Endothelial cell (in vitro differentiated cells): ENCODE measurements around the gene JAKMIP2. TPM values are rescaled to one million over a fixed set of nuclear protein-coding genes. Genes with fewer than 3 reads are reported as not detected.

Experiments
- DNase-seq: peaks from one replicate; pipeline ENCODE4 v3.0.0; 2021; ENCODE audit warnings: low spot score
- H3K27ac Mint-ChIP-seq: one replicate; pipeline ENCODE4 v1.8.0; 2021; ENCODE audit warnings: mixed read lengths, inconsistent platforms; ENCODE audit not compliant: unreplicated experiment
- H3K27me3 Mint-ChIP-seq: one replicate; pipeline ENCODE4 v1.8.0; 2021; ENCODE audit warnings: mild to moderate bottlenecking, moderate library complexity, mixed read lengths, inconsistent platforms; ENCODE audit not compliant: unreplicated experiment
- H3K36me3 Mint-ChIP-seq: one replicate; pipeline ENCODE4 v1.8.0; 2021; ENCODE audit warnings: mild to moderate bottlenecking, low read depth, mixed read lengths, inconsistent platforms; ENCODE audit not compliant: unreplicated experiment
- H3K4me1 Mint-ChIP-seq: one replicate; pipeline ENCODE4 v1.8.0; 2021; ENCODE audit warnings: mild to moderate bottlenecking, mixed read lengths, inconsistent platforms; ENCODE audit not compliant: unreplicated experiment
- H3K4me3 Mint-ChIP-seq: one replicate; pipeline ENCODE4 v1.8.0; 2021; ENCODE audit warnings: mild to moderate bottlenecking, mixed read lengths, inconsistent platforms; ENCODE audit not compliant: unreplicated experiment
- H3K9me3 Mint-ChIP-seq: one replicate; pipeline ENCODE4 v1.8.0; 2021; ENCODE audit warnings: mixed read lengths, inconsistent platforms; ENCODE audit not compliant: unreplicated experiment
- total RNA-seq: library from RNA; stranded (reverse); fragmentation: NEBNext Ultra II Directional; extraction: Animal tissue kit (Norgen Biotek cat#: 25700); gene quantifications from one replicate; pipeline ENCODE4 v1.2.1, GENCODE V29; 2021; ENCODE audit not compliant: unreplicated experiment
- TF ChIP-seq, protein P1 (sequence below): fragments of 200-600 bp; sonication (generic); IDR thresholded peaks from one replicate; pipeline ENCODE4 v1.5.0; 2021; ENCODE audit warnings: antibody characterized with exemption; ENCODE audit not compliant: unreplicated experiment

The JAKMIP2 gene
- total RNA-seq, 1 donor from 2014 or later = 4.3 TPM

- no peak for DNase-seq
- no peak overlapping the region for H3K4me3 Mint-ChIP-seq
- H3K27ac Mint-ChIP-seq = no peak overlapping the region
- no peaks in the 10 kb centered on the region for H3K4me1 Mint-ChIP-seq
- H3K27me3 Mint-ChIP-seq = no peaks in the 10 kb centered on the region
- TF ChIP-seq, protein P1, sequence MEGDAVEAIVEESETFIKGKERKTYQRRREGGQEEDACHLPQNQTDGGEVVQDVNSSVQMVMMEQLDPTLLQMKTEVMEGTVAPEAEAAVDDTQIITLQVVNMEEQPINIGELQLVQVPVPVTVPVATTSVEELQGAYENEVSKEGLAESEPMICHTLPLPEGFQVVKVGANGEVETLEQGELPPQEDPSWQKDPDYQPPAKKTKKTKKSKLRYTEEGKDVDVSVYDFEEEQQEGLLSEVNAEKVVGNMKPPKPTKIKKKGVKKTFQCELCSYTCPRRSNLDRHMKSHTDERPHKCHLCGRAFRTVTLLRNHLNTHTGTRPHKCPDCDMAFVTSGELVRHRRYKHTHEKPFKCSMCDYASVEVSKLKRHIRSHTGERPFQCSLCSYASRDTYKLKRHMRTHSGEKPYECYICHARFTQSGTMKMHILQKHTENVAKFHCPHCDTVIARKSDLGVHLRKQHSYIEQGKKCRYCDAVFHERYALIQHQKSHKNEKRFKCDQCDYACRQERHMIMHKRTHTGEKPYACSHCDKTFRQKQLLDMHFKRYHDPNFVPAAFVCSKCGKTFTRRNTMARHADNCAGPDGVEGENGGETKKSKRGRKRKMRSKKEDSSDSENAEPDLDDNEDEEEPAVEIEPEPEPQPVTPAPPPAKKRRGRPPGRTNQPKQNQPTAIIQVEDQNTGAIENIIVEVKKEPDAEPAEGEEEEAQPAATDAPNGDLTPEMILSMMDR = no peak
- no peaks in the 10 kb centered on the region for H3K9me3 Mint-ChIP-seq
- H3K36me3 Mint-ChIP-seq = no peaks in the 10 kb centered on the region
Observed at GRCh38 chr5:147671365-147671764, 111.2 kb downstream of the JAKMIP2 start.

DNA sequence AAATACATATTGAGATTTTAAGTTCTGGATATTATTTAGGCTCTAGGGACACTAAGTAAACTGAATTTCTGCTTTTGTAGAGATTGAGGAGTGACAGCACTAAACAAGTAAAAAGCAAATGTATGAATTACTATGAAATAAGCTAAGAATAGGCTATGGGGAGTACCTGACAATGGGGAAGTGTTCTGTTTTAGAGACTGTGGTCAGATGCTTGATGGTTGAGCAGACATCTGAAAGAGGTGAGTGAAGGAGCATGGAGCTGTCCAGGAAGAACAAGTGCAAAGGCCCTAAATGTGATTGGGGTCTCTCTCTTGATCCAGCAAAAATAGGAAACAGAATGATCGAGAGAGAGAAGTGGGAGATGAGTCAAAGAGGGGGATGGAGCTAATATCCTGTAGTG is 111.7 kb downstream of the JAKMIP2 start:
- Mint-ChIP-seq H3K27me3 (no peaks in the 10 kb centered on the region), H3K9me3 (no peaks in the 10 kb centered on the region), H3K27ac (no peak overlapping the region), H3K4me1 (no peaks in the 10 kb centered on the region), H3K36me3 (no peaks in the 10 kb centered on the region), H3K4me3 (no peak overlapping the region)
- TF ChIP-seq, protein P1 = no peak
- no peak for DNase-seq

- Mint-ChIP-seq H3K4me1 (no peaks in the 10 kb centered on the region), H3K36me3 (no peaks in the 10 kb centered on the region), H3K9me3 (no peaks in the 10 kb centered on the region), H3K4me3 (no peak overlapping the region), H3K27ac (no peak overlapping the region), H3K27me3 (no peaks in the 10 kb centered on the region)
- no peak for DNase-seq
- TF ChIP-seq, protein P1 = no peak
Observed at GRCh38 chr5:147669169-147669869, 113.2 kb downstream of the JAKMIP2 start.

DNA sequence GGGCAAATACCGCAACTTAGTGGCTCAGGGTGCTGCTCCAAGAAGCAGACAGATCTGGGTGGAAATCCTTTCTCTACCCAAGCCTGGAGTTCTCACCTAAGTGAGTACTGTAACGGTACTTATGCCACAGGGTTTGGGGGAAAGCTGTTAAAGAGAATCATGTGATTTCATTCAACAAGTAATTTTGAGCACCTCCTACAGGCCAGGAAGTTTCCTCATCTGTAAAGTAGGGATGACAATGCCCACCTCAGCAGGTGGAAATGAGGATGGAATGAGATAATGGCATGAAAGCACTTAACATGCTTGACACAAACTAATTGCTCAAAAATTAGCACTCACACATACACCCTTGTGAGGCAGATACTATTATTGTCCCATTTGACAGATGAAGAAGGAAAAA is 114.1 kb downstream of the JAKMIP2 start:
- Mint-ChIP-seq H3K4me1 (no peaks in the 10 kb centered on the region), H3K4me3 (no peak overlapping the region), H3K27me3 (no peaks in the 10 kb centered on the region), H3K36me3 (no peaks in the 10 kb centered on the region), H3K9me3 (no peaks in the 10 kb centered on the region), H3K27ac (no peak overlapping the region)
- TF ChIP-seq, protein P1 = no peak
- no peak for DNase-seq

- TF ChIP-seq, protein P1 = no peak
Observed at GRCh38 chr5:147667363-147667762, 115.2 kb downstream of the JAKMIP2 start.

More at GRCh38 chr5:147667363-147667762, 115.2 kb downstream of the JAKMIP2 start:
- no peak overlapping the region for H3K27ac Mint-ChIP-seq
- peaks cover 3% of the 10 kb centered on the region for H3K36me3 Mint-ChIP-seq
- H3K4me1 Mint-ChIP-seq = no peaks in the 10 kb centered on the region
- H3K9me3 Mint-ChIP-seq = no peaks in the 10 kb centered on the region
- no peak overlapping the region for H3K4me3 Mint-ChIP-seq
- DNase-seq = no peak
- no peaks in the 10 kb centered on the region for H3K27me3 Mint-ChIP-seq
